HepG2 (cell line): ENCODE data around the gene KRT10. TPM values are rescaled to one million over a fixed set of nuclear protein-coding genes. Genes with fewer than 3 reads are reported as not detected.

Experiments
- ARID3A ChIP-seq: IDR thresholded peaks from 2 replicates; pipeline ENCODE4 v1.6.1; 2012; ENCODE audit warnings: low read depth, low read length, improper control_type of control experiment
- DDIT3 ChIP-seq: sonication (generic); formaldehyde crosslinking; IDR thresholded peaks from 2 replicates; pipeline ENCODE4 v1.4.0; 2020; ENCODE audit warnings: mild to moderate bottlenecking, missing genetic modification reagents
- FOXA3 ChIP-seq: IDR thresholded peaks from 2 replicates; pipeline ENCODE4 v1.6.1; 2016; ENCODE audit warnings: missing genetic modification reagents, missing compliant biosample characterization
- HMGA1 ChIP-seq: sonication (generic); formaldehyde crosslinking; conservative IDR thresholded peaks from 2 replicates; pipeline ENCODE4 v1.4.0; 2020; ENCODE audit warnings: missing genetic modification reagents
- KDM2A ChIP-seq: sonication (generic); formaldehyde crosslinking; IDR thresholded peaks from 2 replicates; pipeline ENCODE4 v1.4.0; 2020; ENCODE audit warnings: low read depth, missing genetic modification reagents, borderline replicate concordance
- MXI1 ChIP-seq: IDR thresholded peaks from 3 replicates; pipeline ENCODE4 v1.6.1; 2012; ENCODE audit warnings: low read depth, low read length, inconsistent platforms, borderline replicate concordance
- NFKBIZ ChIP-seq: IDR thresholded peaks from 2 replicates; pipeline ENCODE4 v1.6.1; 2018; ENCODE audit warnings: missing genetic modification reagents, missing compliant biosample characterization
- REST ChIP-seq, 2 experiments: IDR thresholded peaks; 2 replicates each; pipeline ENCODE4 v1.6.1; 2011 to 2012; ENCODE audit warnings: low read length in 2 of 2, borderline replicate concordance in 1 of 2, low read depth in 1 of 2, mild to moderate bottlenecking in 1 of 2, moderate library complexity in 1 of 2
- TBL1XR1 ChIP-seq: fragments of 150-350 bp; IDR thresholded peaks from 2 replicates; pipeline ENCODE4 v1.6.1; 2014; ENCODE audit warnings: borderline replicate concordance, low read length; ENCODE audit not compliant: partially characterized antibody
- ZBTB34 ChIP-seq: sonication (generic); formaldehyde crosslinking; IDR thresholded peaks from 2 replicates; pipeline ENCODE4 v1.8.0; 2022; ENCODE audit warnings: mild to moderate bottlenecking, missing genetic modification reagents
- ZMYM4 ChIP-seq: sonication (generic); formaldehyde crosslinking; IDR thresholded peaks from 2 replicates; pipeline ENCODE4 v1.8.1; 2023; ENCODE audit warnings: mild to moderate bottlenecking, missing genetic modification reagents
- ZNF3 ChIP-seq: IDR thresholded peaks from 2 replicates; pipeline ENCODE4 v1.7.0; 2017; ENCODE audit warnings: inconsistent platforms
- ZNF317 ChIP-seq: sonication (generic); formaldehyde crosslinking; IDR thresholded peaks from 2 replicates; pipeline ENCODE4 v1.5.0; 2020; ENCODE audit warnings: mild to moderate bottlenecking, missing genetic modification reagents
- ZNF350 ChIP-seq: sonication (generic); formaldehyde crosslinking; IDR thresholded peaks from 2 replicates; pipeline ENCODE4 v1.4.0; 2020; ENCODE audit warnings: mild to moderate bottlenecking, low read depth, missing genetic modification reagents, borderline replicate concordance
- ZNF761 ChIP-seq: sonication (generic); formaldehyde crosslinking; conservative IDR thresholded peaks from 2 replicates; pipeline ENCODE4 v1.4.0; 2020; ENCODE audit warnings: mild to moderate bottlenecking, missing genetic modification reagents
- ZNF790 ChIP-seq: sonication (generic); formaldehyde crosslinking; IDR thresholded peaks from 2 replicates; pipeline ENCODE4 v1.8.0; 2022; ENCODE audit warnings: missing genetic modification reagents, mild to moderate bottlenecking, borderline replicate concordance
- ZNF816 ChIP-seq: sonication (generic); formaldehyde crosslinking; IDR thresholded peaks from 2 replicates; pipeline ENCODE4 v1.8.0; 2022; ENCODE audit warnings: missing genetic modification reagents, mild to moderate bottlenecking, borderline replicate concordance
- ZSCAN12 ChIP-seq: sonication (generic); formaldehyde crosslinking; IDR thresholded peaks from 2 replicates; pipeline ENCODE4 v1.9.0; 2021; ENCODE audit warnings: mild to moderate bottlenecking, missing genetic modification reagents
- polyA plus RNA-seq, 8 experiments: library from polyadenylated mRNA; depleted of rRNA in 3 of 8; stranded (reverse) in 7 of 8; unstranded in 1 of 8; fragments of >200 nt; fragmentation: Illumina TruSeq in 4 of 8; extraction: Trizol in 4 of 8; gene quantifications; 2 replicates each; pipeline versions ENCODE4 v1.2.1 to v1.2.3, GENCODE V29; 2011 to 2016; ENCODE audit warnings: low read depth in 4 of 8, missing spikeins in 1 of 8, mixed read lengths in 1 of 8; ENCODE audit not compliant: insufficient read depth in 1 of 8
- total RNA-seq, 5 experiments: library from RNA; depleted of rRNA; stranded (reverse); fragments of >200 nt; fragmentation: Illumina TruSeq; extraction: Trizol; gene quantifications; 2 replicates each; pipeline ENCODE4 v1.2.3, GENCODE V29; 2016; ENCODE audit warnings: low read depth in 1 of 5

The KRT10 gene
- total and polyA plus RNA-seq, 2 of the 13 experiments (the other 11 are each of a cell fraction or from before 2014, with no cell fraction given): 25.1 to 27.5 TPM

GRCh38 chr17:40862985-40863733 is 40.7 kb upstream of the KRT10 start (continued):
- TF ChIP-seq ARID3A (no peak), ZMYM4 (CRISPR knock-in tag) (0 out of 2 replicates have a peak, but pooled peaks have one; percentile 13), HMGA1 (CRISPR knock-in tag) (no peak), ZNF3 (CRISPR knock-in tag) (no peak), ZNF317 (no peak), DDIT3 (no peak), ZNF790 (no peak), ZNF816 (CRISPR knock-in tag) (no peak), ZNF350 (peak; percentile 31; the same call in 1 of the 2 replicates), TBL1XR1 (no peak), FOXA3 (CRISPR knock-in tag) (0 out of 2 replicates have a peak, but pooled peaks have one; percentile 42), ZSCAN12 (no peak), REST (IDR thresholded peaks at IDR 0.05; ENCODE audit: borderline replicate concordance in 1 of 2, low read depth in 1 of 2, low read length in 2 of 2) (no peak), ZBTB34 (CRISPR knock-in tag) (no peak), KDM2A (CRISPR knock-in tag) (peak; percentile 73; the same call in 1 of the 2 replicates), NFKBIZ (CRISPR knock-in tag) (no peak), MXI1 (0 out of 3 replicates have a peak, but pooled peaks have one; percentile 30), ZNF761 (CRISPR knock-in tag) (no peak)
